KOPT-K1 (cell line): ENCODE results near the gene NDFIP2.

Experiments used
- H3K27ac ChIP-seq: fragments of 200-600 bp; sonication (generic); 2 replicates; pipeline ENCODE4 v1.5.1; 2016; ENCODE audit warnings: antibody characterized with exemption, mild to moderate bottlenecking, low read depth, low read length; ENCODE audit not compliant: poor library complexity, severe bottlenecking
- H3K36me3 ChIP-seq: fragments of 200-600 bp; sonication (generic); 2 replicates; pipeline ENCODE4 v1.5.1; 2017; ENCODE audit warnings: antibody characterized with exemption, mild to moderate bottlenecking, low read length, moderate library complexity; ENCODE audit not compliant: insufficient read depth
- H3K9me3 ChIP-seq: fragments of 200-600 bp; sonication (generic); 2 replicates; pipeline ENCODE4 v1.5.1; 2017; ENCODE audit warnings: antibody characterized with exemption, low read length, mild to moderate bottlenecking; ENCODE audit not compliant: insufficient read depth, poor library complexity, severe bottlenecking

Gene NDFIP2

DNA sequence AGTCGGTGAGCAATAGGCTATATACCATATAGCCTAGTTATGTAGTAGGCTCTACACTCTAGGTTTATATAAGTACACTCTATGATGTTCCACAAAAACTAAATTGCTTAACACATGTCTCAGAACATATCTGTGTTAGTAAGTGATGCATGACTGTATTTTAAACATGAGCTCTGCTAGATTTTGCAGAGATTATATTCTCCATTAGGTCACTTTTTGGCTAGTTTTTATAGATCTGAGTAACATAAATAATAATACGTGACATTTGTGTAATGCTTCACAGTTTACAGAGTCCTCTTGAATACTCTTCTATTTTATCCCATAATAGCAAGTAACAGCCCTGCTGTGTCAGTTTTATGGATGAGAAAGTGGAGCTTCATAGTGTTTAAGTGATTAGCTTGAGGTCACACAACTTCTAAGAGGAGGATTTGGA lies 47.8 kb downstream of the NDFIP2 start:
- H3K9me3 ChIP-seq = no peaks in the 10 kb centered on the region
- peak overlapping the region; percentile 88 for H3K27ac ChIP-seq

DNA sequence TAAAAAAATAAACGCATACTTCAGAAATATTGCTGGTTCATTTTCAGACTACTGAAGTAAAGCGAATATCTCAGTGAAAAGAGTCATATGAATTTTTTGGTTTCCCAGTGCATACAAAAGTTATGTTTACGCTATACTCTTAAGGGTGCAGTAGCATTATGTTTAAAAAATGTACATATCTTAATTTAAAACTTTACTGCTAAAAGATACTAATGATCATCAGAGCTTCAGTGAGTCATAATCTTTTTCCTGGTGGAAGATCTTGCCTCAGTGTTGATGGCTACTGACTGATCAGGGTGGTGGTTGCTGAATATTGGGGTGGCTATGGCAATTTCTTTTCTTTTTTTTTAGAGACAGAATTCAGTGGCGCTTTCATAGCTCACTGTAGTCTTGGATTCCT lies 48.9 kb downstream of the NDFIP2 start:
- Histone ChIP-seq H3K27ac (peak overlapping the region; percentile 88), H3K9me3 (no peaks in the 10 kb centered on the region), H3K36me3 (0 out of 2 replicates have a peak, but pooled peaks cover 3% of the 10 kb centered on the region)

More for the DNA sequence above, 47.8 kb downstream of the NDFIP2 start:
- H3K36me3 ChIP-seq = peaks cover 6% of the 10 kb centered on the region

DNA sequence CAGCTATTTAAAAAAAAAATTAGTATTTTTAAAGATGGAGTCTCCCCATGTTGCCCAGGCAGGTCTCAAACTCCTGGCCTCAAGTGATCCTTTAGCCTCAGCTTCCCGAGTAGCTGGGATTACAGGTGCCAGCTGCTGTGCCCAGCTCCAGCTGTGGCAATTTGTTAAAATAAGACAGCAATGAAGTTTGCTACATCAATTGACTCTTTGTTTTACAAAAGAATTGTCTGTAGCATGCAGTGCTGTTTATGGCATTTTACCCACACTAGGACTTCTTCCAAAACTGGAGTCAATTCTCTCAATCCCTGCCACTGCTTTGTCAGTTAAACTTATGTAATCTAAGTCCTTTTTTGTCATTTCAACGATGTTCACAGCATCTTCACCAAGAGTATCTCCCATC lies 49.3 kb downstream of the NDFIP2 start:
- Histone ChIP-seq H3K36me3 (0 out of 2 replicates have a peak, but pooled peaks cover 6% of the 10 kb centered on the region), H3K27ac (peak overlapping the region; percentile 88), H3K9me3 (no peaks in the 10 kb centered on the region)

DNA sequence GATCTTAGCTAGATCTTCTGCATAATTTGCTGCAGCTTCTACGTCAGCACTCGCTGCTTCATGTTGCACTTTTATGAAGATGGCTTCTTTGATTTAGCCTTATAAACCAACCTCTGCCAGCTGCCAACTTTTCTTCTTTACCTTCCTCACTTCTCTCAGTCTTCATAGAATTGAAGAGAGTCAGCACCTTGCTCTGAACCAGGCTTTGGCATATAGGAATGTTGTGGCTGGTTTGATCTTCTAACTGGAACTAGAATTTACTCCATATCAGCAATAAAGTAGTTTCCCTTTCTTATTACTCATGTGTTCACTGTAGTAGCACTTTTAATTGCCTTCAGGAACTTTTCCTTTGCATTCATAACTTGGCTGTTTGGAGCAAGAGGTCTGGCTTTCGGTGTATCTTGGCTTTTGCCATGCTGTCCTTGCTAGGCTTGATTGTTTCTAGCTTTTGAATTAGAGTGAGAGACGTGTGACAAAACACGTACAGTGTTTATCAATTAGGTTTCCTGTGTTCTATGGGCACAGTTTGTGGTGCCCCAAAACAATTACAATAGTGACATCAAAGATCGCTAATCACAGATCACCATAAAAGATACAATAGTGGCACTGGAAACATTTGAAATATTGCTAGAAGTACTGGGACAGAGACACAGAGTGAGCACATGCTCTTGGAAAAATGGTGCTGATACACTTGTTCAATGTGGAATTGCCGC lies 50.7 kb downstream of the NDFIP2 start:
- H3K27ac ChIP-seq = peak overlapping the region; percentile 88

DNA sequence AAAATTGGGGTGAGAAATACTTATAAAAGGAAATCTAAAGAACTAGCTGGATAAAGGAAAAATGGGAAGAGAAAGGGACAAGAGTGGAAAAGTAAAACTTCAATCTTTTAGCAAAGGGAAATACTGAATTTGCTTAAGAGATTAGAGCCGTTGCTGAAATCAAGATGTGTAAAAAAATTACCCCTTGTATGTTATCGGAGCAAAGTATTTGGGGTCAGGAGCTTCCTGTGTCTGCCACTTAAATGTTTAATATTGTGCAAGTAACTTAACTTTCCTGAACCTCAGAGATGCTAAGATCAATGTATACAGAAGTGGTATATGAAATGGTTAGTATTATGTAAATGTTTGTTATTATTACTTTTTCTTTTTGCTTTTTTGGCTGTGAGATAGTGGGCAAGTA lies 51.6 kb downstream of the NDFIP2 start:
- Histone ChIP-seq H3K36me3 (peaks cover 12% of the 10 kb centered on the region), H3K27ac (peak overlapping the region; percentile 88), H3K9me3 (no peaks in the 10 kb centered on the region)

More for the DNA sequence above, 50.7 kb downstream of the NDFIP2 start:
- Histone ChIP-seq H3K36me3 (0 out of 2 replicates have a peak, but pooled peaks cover 6% of the 10 kb centered on the region), H3K9me3 (no peaks in the 10 kb centered on the region)

DNA sequence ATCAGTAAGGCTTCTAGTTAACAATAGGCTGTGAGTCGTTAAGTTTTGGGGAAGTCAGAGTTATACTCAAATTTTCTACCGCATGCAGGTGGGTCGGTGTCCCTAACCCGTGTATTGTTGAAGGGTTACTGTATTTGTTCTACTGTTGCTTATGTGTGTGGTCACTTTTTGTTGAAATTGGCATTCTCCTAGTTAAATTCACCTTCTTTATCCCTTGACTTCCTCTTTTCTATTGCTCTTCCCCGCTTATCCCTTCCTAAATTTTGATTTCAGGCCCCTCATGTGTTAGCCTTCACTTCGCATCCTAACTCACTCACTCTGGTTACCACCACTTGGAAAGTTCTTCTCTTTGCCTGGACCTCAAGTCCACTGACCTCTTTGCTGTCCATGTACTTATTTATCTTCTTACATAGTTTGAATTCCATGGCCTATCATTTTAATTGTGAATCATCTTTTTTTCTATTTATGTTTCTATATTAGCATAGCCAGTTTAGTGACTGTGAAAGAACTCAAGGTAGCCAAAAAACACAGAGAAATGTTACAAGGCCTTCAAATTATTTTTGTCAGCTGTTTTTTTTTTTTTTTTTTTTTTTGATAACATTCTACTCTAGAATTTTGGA lies 52.9 kb downstream of the NDFIP2 start:
- H3K27ac ChIP-seq = peak overlapping the region; percentile 88
- peaks cover 24% of the 10 kb centered on the region for H3K36me3 ChIP-seq
- H3K9me3 ChIP-seq = no peaks in the 10 kb centered on the region

DNA sequence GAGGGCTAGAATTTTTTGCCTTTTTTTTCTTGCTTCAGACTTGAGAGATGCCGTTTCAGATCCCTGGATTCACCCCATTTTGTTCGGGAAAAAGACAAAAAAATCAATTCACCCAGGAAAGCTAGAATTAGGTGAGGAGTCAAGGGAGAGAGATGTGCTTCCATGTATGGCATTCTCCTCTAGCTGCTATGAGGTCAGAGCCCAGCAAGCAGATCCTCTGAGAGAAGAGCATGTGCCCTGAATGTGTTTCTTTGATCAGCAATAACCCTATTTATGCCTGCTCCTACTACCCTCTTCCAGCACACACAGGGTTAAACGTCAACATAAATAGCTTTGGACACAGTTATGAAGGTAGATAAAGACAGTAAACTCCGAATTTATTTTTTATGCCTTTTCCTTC lies 53.6 kb downstream of the NDFIP2 start:
- peaks cover 25% of the 10 kb centered on the region for H3K36me3 ChIP-seq
- no peaks in the 10 kb centered on the region for H3K9me3 ChIP-seq
- H3K27ac ChIP-seq = peak overlapping the region; percentile 88

DNA sequence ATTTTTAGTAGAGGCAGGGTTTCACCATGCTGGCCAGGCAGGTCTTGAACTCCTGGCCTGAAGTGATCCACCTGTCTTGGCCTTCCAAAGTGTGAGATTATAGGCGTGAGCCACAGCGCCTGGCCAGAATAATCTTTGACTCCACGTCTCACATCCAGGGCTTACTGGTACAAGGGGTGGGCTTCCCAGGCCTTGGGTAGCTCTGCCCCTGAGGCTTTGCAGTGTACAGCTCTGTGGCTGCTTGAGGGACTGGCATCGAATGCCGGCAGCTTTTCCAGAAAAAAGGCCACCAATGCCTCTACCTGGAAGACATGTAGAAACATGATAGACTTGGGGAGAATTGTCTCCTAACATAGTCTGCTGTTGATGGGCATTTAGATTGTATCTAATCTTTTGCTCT lies 57.8 kb downstream of the NDFIP2 start:
- Histone ChIP-seq H3K36me3 (peaks cover 50% of the 10 kb centered on the region), H3K9me3 (no peaks in the 10 kb centered on the region), H3K27ac (no peak overlapping the region)

DNA sequence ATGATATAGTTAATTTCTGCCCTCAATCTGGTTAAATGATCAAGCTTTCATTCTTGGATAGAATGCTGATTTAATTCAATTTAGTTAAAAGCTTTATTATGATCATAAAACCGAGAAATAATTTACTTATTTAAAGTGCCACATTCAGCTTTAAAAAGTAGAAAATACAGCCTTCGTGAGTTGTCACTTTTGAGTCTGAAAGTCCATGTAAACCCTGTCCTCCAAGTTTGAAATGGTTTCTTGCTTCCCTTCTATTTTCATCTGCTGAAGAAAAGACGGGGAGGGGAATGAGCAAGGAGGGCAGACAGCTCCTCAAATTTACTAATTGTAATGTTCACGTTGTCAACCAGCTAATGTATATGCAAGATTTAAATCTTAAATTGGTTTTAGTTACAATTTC lies 59.5 kb downstream of the NDFIP2 start:
- H3K9me3 ChIP-seq = no peaks in the 10 kb centered on the region
- no peak overlapping the region for H3K27ac ChIP-seq
- peaks cover 49% of the 10 kb centered on the region for H3K36me3 ChIP-seq

DNA sequence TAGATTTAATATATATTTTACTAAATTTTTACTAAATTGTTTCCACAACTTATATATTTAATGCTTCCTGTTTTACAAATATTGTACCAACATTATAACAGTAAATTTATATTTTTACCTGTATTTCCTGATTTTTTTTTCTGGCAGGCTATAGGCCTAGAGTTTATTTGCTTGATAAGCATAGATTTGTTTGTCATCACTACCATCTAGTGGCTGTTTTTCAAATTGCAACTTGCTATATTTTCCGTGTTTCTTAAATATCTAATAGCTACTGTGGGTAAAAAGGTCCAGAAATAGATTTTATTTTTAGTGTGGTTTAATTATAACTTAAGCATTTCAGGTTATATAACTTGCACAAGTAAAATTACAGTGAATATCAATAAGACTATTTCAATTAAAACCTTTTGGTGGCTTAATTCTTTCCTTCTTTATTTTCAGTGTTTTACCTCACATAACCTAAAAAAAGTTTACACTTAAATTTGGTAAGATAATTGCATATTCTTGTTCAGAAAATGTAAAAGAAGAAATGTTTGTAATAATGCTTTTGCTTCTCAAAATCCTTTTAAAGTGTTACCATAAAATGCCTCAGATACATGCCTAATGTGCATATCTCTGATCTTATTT lies 60.6 kb downstream of the NDFIP2 start:
- Histone ChIP-seq H3K27ac (no peak overlapping the region), H3K9me3 (no peaks in the 10 kb centered on the region), H3K36me3 (peaks cover 49% of the 10 kb centered on the region)

DNA sequence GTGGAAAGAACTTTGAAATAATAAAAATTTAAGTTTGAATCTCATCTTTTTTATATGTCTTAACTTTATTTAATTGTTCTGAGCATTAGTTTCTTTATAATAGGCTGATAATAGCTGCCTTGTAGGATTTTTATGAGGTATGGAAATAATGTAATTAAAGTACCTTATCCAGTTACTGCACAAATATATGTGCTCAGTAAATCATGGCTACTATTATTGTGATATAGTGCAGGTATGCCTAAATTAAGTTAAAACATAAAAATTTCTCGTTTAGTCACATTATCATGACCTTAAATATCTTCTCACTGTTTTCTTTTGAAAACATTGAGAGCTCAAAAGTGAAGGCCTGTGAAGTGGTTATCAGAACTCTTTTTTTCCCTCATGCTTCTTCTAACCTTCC lies 62.9 kb downstream of the NDFIP2 start:
- no peaks in the 10 kb centered on the region for H3K9me3 ChIP-seq
- H3K27ac ChIP-seq = no peak overlapping the region
- H3K36me3 ChIP-seq = peaks cover 31% of the 10 kb centered on the region

DNA sequence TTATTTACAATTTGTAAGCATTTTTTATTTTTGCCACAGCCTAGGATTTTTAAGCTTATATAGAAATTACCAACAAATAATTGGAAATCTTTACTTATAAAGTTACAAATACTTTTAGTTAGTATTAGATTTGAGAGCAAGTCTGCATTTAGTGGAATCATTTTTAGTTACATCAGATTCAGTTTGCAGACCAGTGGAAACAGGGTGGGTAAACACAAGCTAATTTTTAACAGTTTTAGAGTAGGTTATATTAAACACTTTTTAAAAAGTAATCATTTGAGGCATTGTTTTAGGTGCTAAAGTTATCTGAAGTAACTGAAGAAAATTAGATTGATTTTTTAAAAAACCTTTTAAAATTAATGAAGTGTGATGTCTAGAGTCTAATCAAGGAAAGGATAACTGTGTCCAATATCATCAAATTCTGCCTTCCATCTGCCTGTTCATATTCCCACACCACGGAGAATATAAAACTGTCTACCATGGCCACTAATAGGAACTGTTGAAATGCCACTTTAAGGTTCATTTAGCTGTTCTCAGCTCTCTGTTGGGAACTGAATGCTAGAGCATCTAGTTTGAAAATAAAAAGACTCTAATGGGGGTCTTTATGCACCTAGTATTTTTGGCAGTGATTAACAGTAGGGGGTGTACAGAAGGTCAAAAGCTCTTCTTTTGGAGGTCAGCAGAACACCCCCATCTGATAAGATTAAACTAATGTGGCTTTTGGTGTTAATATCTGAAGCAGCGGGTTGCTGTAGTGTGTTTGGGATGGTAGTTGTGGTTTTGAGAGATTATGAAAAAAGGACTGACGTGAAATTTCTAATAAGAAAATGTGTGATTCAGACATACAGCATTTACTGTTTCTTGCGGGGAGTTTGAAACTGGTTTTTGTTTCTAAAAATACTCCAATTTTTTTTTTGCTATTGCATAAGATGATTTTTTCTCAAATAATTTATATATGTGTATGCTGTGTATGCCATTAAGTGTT lies 66.5 kb downstream of the NDFIP2 start:
- Histone ChIP-seq H3K27ac (no peak overlapping the region), H3K36me3 (peaks cover 19% of the 10 kb centered on the region), H3K9me3 (no peaks in the 10 kb centered on the region)

DNA sequence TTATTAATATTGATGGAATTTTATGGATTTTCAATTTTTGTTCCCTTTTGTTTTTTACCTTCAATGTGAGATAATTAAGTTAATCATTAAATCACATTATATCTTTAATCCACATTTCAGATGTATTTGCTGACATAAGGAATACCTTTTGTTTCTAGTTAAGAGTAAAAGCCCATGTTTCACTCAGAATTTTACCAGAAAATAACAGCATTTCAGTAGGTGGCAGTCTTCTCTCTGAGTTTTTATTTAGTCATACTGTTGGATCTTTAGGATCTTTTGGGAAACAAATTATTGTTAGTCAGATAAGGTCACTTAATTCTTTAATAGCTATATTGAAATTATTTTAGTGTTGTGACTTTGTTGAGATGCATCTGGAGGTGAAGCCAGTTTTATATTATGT lies 67.9 kb downstream of the NDFIP2 start:
- Histone ChIP-seq H3K36me3 (peaks cover 12% of the 10 kb centered on the region), H3K27ac (no peak overlapping the region), H3K9me3 (no peaks in the 10 kb centered on the region)

DNA sequence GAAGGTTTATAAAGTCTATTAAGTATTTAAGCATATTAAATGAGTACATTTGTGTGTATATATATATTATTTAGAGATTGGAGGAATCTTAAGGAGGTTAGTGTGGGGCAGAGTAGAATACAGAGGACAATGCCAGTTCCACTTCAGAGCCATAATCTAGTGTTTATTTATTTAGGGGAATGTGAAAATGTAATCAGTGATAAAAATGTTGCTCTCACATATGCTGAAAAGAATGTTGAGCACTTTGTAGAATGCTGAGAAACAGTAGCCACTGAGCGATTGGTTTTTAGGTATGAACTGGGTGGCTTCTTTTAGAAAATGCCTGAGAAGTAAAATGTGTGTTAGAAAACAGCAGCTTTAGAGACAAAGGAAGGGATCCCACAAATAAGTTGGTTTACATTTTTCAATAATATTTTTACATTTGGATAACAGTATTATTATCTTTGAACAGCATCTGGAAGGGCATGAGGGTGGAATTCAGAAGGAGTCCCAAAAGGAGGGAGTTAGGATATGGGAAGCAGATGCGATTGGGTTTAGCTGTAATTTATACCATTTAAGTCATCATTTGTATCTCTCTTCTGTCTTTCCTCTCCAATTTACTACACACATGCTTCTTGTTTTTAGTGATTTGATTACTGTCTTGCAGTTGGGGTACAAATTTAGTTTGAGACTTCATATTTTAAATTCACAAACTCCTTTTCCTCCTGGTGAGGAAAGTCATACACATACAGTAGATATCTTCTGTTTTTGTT lies 68.6 kb downstream of the NDFIP2 start:
- Histone ChIP-seq H3K36me3 (peaks cover 8% of the 10 kb centered on the region; the same call in 1 of the 2 replicates), H3K9me3 (no peaks in the 10 kb centered on the region), H3K27ac (no peak overlapping the region)
